Keratinocyte (primary cell): ENCODE measurements around the gene CACNA1E. TPM values are rescaled to one million over a fixed set of nuclear protein-coding genes. Genes with fewer than 3 reads are reported as not detected.

Source experiments
- DNase-seq: peaks from one replicate; pipeline ENCODE4 v3.0.0-alpha.2; 2011; ENCODE audit warnings: low read depth, missing footprints, low spot score
- FAIRE-seq: peaks from 2 replicates; lab custom pipeline; 2011; peaks lifted over from hg19 to GRCh38; lab: Jason Lieb, UNC
- H2AFZ ChIP-seq: 2 replicates; pipeline ENCODE4 v1.6.0; 2012; ENCODE audit warnings: low read length, control low read depth, inconsistent platforms; ENCODE audit not compliant: control insufficient read depth
- H3K27ac ChIP-seq: 2 replicates; pipeline ENCODE4 v1.5.1; 2011; ENCODE audit warnings: low read length; ENCODE audit not compliant: control insufficient read depth, insufficient read depth
- H3K27me3 ChIP-seq: 3 replicates; pipeline ENCODE4 v1.6.0; 2011; ENCODE audit warnings: low read length; ENCODE audit not compliant: control insufficient read depth, insufficient read depth; ENCODE audit errors: extremely low read depth
- H3K36me3 ChIP-seq, 2 experiments: 2 replicates in 1 of 2; 3 replicates in 1 of 2; pipeline ENCODE4 v1.5.1; 2011; ENCODE audit warnings: low read length in 2 of 2, mild to moderate bottlenecking in 1 of 2; ENCODE audit not compliant: control insufficient read depth in 2 of 2, insufficient read depth in 2 of 2; ENCODE audit errors: extremely low read depth in 1 of 2
- H3K4me1 ChIP-seq: 3 replicates; pipeline ENCODE4 v1.5.1; 2011; ENCODE audit warnings: low read length; ENCODE audit not compliant: control insufficient read depth, insufficient read depth; ENCODE audit errors: extremely low read depth
- H3K4me2 ChIP-seq: 3 replicates; pipeline ENCODE4 v1.6.0; 2011; ENCODE audit warnings: low read depth, low read length; ENCODE audit not compliant: control insufficient read depth, insufficient read depth; ENCODE audit errors: extremely low read depth
- H3K4me3 ChIP-seq, 3 experiments: fragments of 200-600 bp in 1 of 3; sonication (generic) in 1 of 3; 2 replicates in 2 of 3; 3 replicates in 1 of 3; pipeline ENCODE4 v1.5.1; 2011 to 2016; ENCODE audit warnings: low read length in 3 of 3, mild to moderate bottlenecking in 3 of 3, control low read depth in 2 of 3, inconsistent platforms in 1 of 3, low read depth in 1 of 3, mixed read lengths in 1 of 3, mixed run types in 1 of 3, moderate library complexity in 1 of 3; ENCODE audit not compliant: control insufficient read depth in 2 of 3, insufficient read depth in 2 of 3; ENCODE audit errors: extremely low read depth in 1 of 3
- H3K79me2 ChIP-seq: 2 replicates; pipeline ENCODE4 v1.6.0; 2012; ENCODE audit warnings: low read length; ENCODE audit not compliant: control insufficient read depth, insufficient read depth
- H3K9ac ChIP-seq: 3 replicates; pipeline ENCODE4 v1.6.0; 2011; ENCODE audit warnings: low read length; ENCODE audit not compliant: control insufficient read depth, insufficient read depth; ENCODE audit errors: extremely low read depth
- H3K9me1 ChIP-seq: 3 replicates; pipeline ENCODE4 v1.6.0; 2011; ENCODE audit warnings: low read length; ENCODE audit not compliant: control insufficient read depth, insufficient read depth; ENCODE audit errors: extremely low read depth
- H3K9me3 ChIP-seq: 2 replicates; pipeline ENCODE4 v1.5.1; 2012; ENCODE audit warnings: low read depth, low read length; ENCODE audit not compliant: control insufficient read depth
- H4K20me1 ChIP-seq: 3 replicates; pipeline ENCODE4 v1.6.0; 2011; ENCODE audit warnings: low read length; ENCODE audit not compliant: control insufficient read depth, insufficient read depth; ENCODE audit errors: extremely low read depth
- EZH2 ChIP-seq: IDR thresholded peaks from one replicate; pipeline ENCODE4 v1.6.1; 2012; ENCODE audit warnings: inconsistent platforms, mild to moderate bottlenecking, low read length, moderate library complexity
- dilution Hi-C: fragments of 300-500 bp; cut with MboI; formaldehyde crosslinking; loops from one replicate; pipeline ENCODE4 v1.7.0; 2020; ENCODE audit warnings: low sequenced_read_pairs; ENCODE audit not compliant: extremely low pct_ligation_motif_present
- polyA plus RNA-seq, 5 experiments: library from polyadenylated mRNA; depleted of rRNA in 3 of 5; stranded (reverse) in 3 of 5; stranded (forward) in 1 of 5; unstranded in 1 of 5; fragments of >200 nt; gene quantifications; 1 replicate in 1 of 5; 2 replicates in 3 of 5; 3 replicates in 1 of 5; pipeline versions ENCODE4 v1.2.1 to v1.2.3, GENCODE V29; 2011 to 2012; ENCODE audit warnings: missing spikeins in 2 of 5, low read depth in 1 of 5, low replicate concordance in 1 of 5
- TF ChIP-seq, protein P1 (sequence below), 3 experiments: IDR thresholded peaks in 1 of 3; conservative IDR thresholded peaks in 1 of 3; optimal IDR thresholded peaks in 1 of 3; 2 replicates in 2 of 3; 3 replicates in 1 of 3; pipeline versions ENCODE3 to v1.5.1; 2011; ENCODE audit warnings: low read length in 3 of 3, mild to moderate bottlenecking in 3 of 3, moderate library complexity in 2 of 3, control low read depth in 1 of 3, inconsistent platforms in 1 of 3; ENCODE audit not compliant: insufficient read depth in 2 of 3; ENCODE audit errors: extremely low read depth in 1 of 3

CACNA1E gene
- polyA plus RNA-seq, 1 donor (not counting 4 experiments of a cell fraction or from before 2014, with no cell fraction given), result not detected

DNA sequence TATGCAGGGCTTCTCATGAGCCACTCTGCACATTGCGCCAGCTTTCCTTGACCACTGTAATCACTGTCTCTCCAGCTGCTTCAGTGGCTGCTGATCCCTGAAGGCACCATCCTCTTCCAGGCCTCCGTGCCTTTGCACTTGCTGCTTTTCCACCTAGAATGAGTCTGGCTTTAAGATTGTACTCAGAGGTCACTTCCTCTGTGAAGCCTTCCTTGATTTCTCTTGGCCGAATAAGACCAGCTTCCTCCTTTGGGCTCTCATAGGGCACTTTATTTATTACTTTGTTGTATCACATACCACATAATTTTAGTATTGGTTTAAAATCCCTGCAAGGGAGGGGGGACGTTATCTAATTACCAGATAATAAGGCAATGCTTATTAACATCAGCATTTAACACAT, 10.6 kb downstream of the CACNA1E start:
- H3K27me3 ChIP-seq, result peaks cover 25% of the 10 kb centered on the region
- no peaks in the 10 kb centered on the region for H4K20me1 ChIP-seq
- FAIRE-seq, result no peak

DNA sequence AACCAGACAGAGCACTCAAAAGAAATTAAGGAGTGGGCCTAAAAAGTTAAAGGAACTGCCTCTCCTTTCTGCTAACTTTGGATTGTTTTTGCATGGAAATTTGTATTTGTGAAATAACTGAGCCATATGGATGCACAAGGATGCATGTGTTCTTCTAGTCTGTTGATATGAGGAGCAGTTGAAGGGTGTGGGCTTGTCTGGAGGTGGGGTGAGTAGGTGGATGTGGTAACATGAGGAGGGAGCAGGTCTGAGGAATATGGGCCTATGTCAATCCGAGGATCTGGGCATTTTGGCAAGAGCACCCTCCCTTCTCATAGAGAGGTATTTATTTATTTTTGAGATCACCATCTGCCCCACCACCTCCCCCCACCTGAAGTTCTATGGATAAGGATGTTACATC, 13.4 kb downstream of the CACNA1E start:
- FAIRE-seq, result no peak
- dilution Hi-C loops, result loop anchor here (25.0 kb wide), 1 partner anchor 166 kb away; no protein-coding TSS in a partner anchor
- H3K27me3 ChIP-seq, result peaks cover 10% of the 10 kb centered on the region

More for the DNA sequence above, 10.6 kb downstream of the CACNA1E start:
- H3K9ac ChIP-seq, result no peak overlapping the region
- no peaks in the 10 kb centered on the region for H3K9me3 ChIP-seq
- TF ChIP-seq EZH2, result no peak
- TF ChIP-seq, protein P1, sequence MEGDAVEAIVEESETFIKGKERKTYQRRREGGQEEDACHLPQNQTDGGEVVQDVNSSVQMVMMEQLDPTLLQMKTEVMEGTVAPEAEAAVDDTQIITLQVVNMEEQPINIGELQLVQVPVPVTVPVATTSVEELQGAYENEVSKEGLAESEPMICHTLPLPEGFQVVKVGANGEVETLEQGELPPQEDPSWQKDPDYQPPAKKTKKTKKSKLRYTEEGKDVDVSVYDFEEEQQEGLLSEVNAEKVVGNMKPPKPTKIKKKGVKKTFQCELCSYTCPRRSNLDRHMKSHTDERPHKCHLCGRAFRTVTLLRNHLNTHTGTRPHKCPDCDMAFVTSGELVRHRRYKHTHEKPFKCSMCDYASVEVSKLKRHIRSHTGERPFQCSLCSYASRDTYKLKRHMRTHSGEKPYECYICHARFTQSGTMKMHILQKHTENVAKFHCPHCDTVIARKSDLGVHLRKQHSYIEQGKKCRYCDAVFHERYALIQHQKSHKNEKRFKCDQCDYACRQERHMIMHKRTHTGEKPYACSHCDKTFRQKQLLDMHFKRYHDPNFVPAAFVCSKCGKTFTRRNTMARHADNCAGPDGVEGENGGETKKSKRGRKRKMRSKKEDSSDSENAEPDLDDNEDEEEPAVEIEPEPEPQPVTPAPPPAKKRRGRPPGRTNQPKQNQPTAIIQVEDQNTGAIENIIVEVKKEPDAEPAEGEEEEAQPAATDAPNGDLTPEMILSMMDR (optimal IDR thresholded peaks at IDR 0.05 in 1 of 3, IDR thresholded peaks at IDR 0.05 in 1 of 3, conservative IDR thresholded peaks at IDR 0.05 in 1 of 3; ENCODE audit: extremely low read depth in 1 of 3, insufficient read depth in 2 of 3, low read length in 3 of 3), result no peak
- H3K4me2 ChIP-seq, result no peak overlapping the region
- no peak for DNase-seq
- H3K27ac ChIP-seq, result no peak overlapping the region
- H3K9me1 ChIP-seq, result no peaks in the 10 kb centered on the region
- dilution Hi-C loops, result loop anchor here (25.0 kb wide), 1 partner anchor 168 kb away; no protein-coding TSS in a partner anchor
- H3K36me3 ChIP-seq, result no peaks in the 10 kb centered on the region
- H3K4me1 ChIP-seq, result no peaks in the 10 kb centered on the region
- no peak overlapping the region for H2AFZ ChIP-seq
- no peak overlapping the region for H3K4me3 ChIP-seq
- H3K79me2 ChIP-seq, result no peaks in the 10 kb centered on the region

More for the DNA sequence above, 13.4 kb downstream of the CACNA1E start:
- H3K4me3 ChIP-seq, result no peak overlapping the region
- H3K9me3 ChIP-seq, result no peaks in the 10 kb centered on the region
- H3K79me2 ChIP-seq, result no peaks in the 10 kb centered on the region
- no peaks in the 10 kb centered on the region for H3K36me3 ChIP-seq
- H3K4me1 ChIP-seq, result peaks cover 3% of the 10 kb centered on the region
- H3K9me1 ChIP-seq, result no peaks in the 10 kb centered on the region
- no peak for DNase-seq
- H3K9ac ChIP-seq, result no peak overlapping the region
- no peak overlapping the region for H2AFZ ChIP-seq
- no peak for TF ChIP-seq EZH2
- TF ChIP-seq, protein P1 (optimal IDR thresholded peaks at IDR 0.05 in 1 of 3, IDR thresholded peaks at IDR 0.05 in 1 of 3, conservative IDR thresholded peaks at IDR 0.05 in 1 of 3; ENCODE audit: extremely low read depth in 1 of 3, insufficient read depth in 2 of 3, low read length in 3 of 3), result no peak
- H3K4me2 ChIP-seq, result no peak overlapping the region
- H4K20me1 ChIP-seq, result no peaks in the 10 kb centered on the region
- no peak overlapping the region for H3K27ac ChIP-seq
